ENCODE measurements around the gene PPIE.
"Not testable (repeated sequence)": the region's sequence is repeated elsewhere in the genome, so short reads cannot be mapped to it uniquely, and the experiment has no call there.

PPIE gene

GRCh38 chr1:39760074-39761008 lies 21.7 kb downstream of the PPIE start:
- FAIRE-seq = no peak

- no peak for FAIRE-seq
Measured at GRCh38 chr1:39761016-39761415, 22.3 kb downstream of the PPIE start.

- no peak for FAIRE-seq
Measured at GRCh38 chr1:39761557-39762260, 23.0 kb downstream of the PPIE start.

- no peak for FAIRE-seq
Measured at GRCh38 chr1:39762550-39763540, 24.2 kb downstream of the PPIE start.

- FAIRE-seq = not testable (repeated sequence)
Measured at GRCh38 chr1:39763619-39764374, 25.1 kb downstream of the PPIE start.

- FAIRE-seq = not testable (repeated sequence)
Measured at GRCh38 chr1:39764512-39764911, 25.8 kb downstream of the PPIE start.

- not testable (repeated sequence) for FAIRE-seq
Measured at GRCh38 chr1:39766466-39766865, 27.8 kb downstream of the PPIE start.

- not testable (repeated sequence) for FAIRE-seq
Measured at GRCh38 chr1:39769502-39769901, 30.8 kb downstream of the PPIE start.

- FAIRE-seq = not testable (repeated sequence)
Measured at GRCh38 chr1:39770100-39771021, 31.7 kb downstream of the PPIE start.

GRCh38 chr1:39771022-39771532 lies 32.4 kb downstream of the PPIE start, which contains the start of gene OXCT2:
TSS of gene OXCT2 (minus strand) at chr1:39771348. CDS start at chr1:39771255, 93 bp downstream.
- not testable (repeated sequence) for FAIRE-seq

GRCh38 chr1:39773369-39773979 lies 34.8 kb downstream of the PPIE start:
- not testable (repeated sequence) for FAIRE-seq

GRCh38 chr1:39775141-39775540 lies 36.5 kb downstream of the PPIE start:
- not testable (repeated sequence) for FAIRE-seq

GRCh38 chr1:39775676-39776399 lies 37.2 kb downstream of the PPIE start:
- FAIRE-seq = not testable (repeated sequence)

GRCh38 chr1:39776400-39776713 lies 37.7 kb downstream of the PPIE start:
- FAIRE-seq = no peak

- no peak for FAIRE-seq
Measured at GRCh38 chr1:39776886-39777285, 38.2 kb downstream of the PPIE start.

GRCh38 chr1:39777306-39777705 lies 38.6 kb downstream of the PPIE start:
- FAIRE-seq = no peak

- not testable (repeated sequence) for FAIRE-seq
Measured at GRCh38 chr1:39777896-39778295, 39.2 kb downstream of the PPIE start.

- not testable (repeated sequence) for FAIRE-seq
Measured at GRCh38 chr1:39778463-39779099, 39.9 kb downstream of the PPIE start.

GRCh38 chr1:39779137-39779536 lies 40.5 kb downstream of the PPIE start:
- no peak for FAIRE-seq
